ENCODE data around the gene NOP9. TPM values are rescaled to one million over a fixed set of nuclear protein-coding genes. Genes with fewer than 3 reads are reported as not detected.

NOP9 gene
- total RNA-seq, 1 donor from 2014 or later, result 23.5 TPM

DNA sequence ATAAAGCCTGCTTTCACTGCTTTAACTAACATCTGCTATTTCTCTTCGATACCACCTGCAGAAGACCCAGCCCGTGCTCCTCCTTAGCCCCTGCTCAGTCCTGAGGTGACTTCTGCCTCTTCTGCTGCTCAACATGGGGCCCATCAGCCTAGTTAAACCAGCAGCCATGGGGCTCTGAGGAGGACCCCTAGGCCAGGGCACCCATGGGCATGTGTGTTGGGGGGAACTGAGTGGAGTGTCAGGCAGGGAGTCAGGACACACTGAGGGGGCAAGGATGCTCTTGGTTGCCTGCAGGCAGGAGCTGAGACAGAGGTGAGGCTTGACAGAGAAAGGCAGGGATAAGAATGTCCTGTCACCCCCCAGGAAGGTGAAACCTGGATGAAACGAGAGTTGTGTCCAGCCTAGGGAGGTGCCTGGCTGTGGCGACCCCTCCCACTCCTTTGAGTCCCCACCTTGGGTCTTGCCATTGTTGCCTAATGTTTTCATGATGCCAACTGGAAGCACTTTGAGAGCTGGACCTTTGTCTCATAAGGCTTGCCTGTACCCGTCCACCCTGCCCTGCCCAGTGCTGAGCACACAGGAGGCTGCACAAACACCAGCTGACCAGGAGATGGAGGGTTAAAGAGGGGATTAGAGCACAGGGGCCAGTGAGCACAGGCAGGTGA, 15.7 kb upstream of the NOP9 start:
- H3K9me3 Mint-ChIP-seq (ENCODE audit: unreplicated experiment), result no peaks in the 10 kb centered on the region
- peaks cover 10% of the 10 kb centered on the region for H3K36me3 Mint-ChIP-seq (ENCODE audit: low read depth, unreplicated experiment)
- H3K27ac Mint-ChIP-seq (ENCODE audit: unreplicated experiment), result no peak overlapping the region
- Histone ChIP-seq H3K4me2 (ENCODE audit: low read length) (no peak overlapping the region), H3K36me3 (ENCODE audit: insufficient read depth, low read length) (no peaks in the 10 kb centered on the region), H3K9me3 (ENCODE audit: insufficient read depth, low read depth, low read length) (no peaks in the 10 kb centered on the region), H3K9ac (ENCODE audit: low read length) (no peak overlapping the region), H3K27me3 (ENCODE audit: insufficient read depth, low read length) (no peaks in the 10 kb centered on the region), H3K4me3 (ENCODE audit: insufficient read depth, low read depth, low read length) (no peak overlapping the region), H3K79me2 (ENCODE audit: insufficient read depth, low read length) (no peaks in the 10 kb centered on the region), H4K20me1 (ENCODE audit: insufficient read depth, low read length) (peaks cover 12% of the 10 kb centered on the region), H3K27ac (ENCODE audit: low read depth, low read length) (no peak overlapping the region), H2AFZ (ENCODE audit: low read depth, low read length) (no peak overlapping the region), H3K4me1 (ENCODE audit: insufficient read depth, low read length) (no peaks in the 10 kb centered on the region)
- no peak for DNase-seq (ENCODE audit: low read depth)
- TF ChIP-seq EZH2 (IDR thresholded peaks at IDR 0.05; ENCODE audit: insufficient read depth, low read length) (no peak), CTCF (IDR thresholded peaks at IDR 0.05; ENCODE audit: insufficient read depth, low read depth, low read length) (no peak)
- peaks cover 12% of the 10 kb centered on the region for H3K4me1 Mint-ChIP-seq (ENCODE audit: low read depth, unreplicated experiment)
- H3K27me3 Mint-ChIP-seq (ENCODE audit: low read depth, unreplicated experiment), result no peaks in the 10 kb centered on the region
- no peak for FAIRE-seq
- H3K4me3 Mint-ChIP-seq (ENCODE audit: unreplicated experiment), result no peak overlapping the region

DNA sequence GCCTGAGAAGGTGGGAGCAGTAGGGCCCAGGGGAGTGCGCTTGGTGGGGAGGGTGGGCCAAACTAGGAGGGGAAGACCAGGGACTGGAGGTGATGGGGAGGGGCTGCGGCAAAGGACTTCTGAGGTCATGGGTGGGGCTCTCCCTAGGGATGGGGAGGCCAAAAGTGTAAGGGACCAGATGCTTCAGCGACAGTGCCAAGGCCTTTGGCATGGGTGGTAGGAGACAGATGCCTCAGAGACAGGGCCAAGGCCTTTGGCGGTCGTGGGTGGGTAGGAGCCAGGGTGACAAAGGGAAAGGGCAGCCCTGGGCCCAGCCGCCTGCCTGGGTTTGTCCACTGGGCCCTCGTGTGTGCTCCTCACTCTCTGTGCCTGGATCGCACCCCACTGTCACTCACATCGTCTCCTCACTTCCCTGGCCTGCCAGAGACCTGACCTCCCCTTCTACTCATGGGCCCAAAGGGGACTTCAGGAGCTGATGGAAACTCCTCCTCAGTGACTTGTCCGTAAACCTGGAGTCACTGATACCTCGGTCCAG, 15.1 kb upstream of the NOP9 start:
- peaks cover 10% of the 10 kb centered on the region for H3K4me1 Mint-ChIP-seq (ENCODE audit: low read depth, unreplicated experiment)
- no peak for DNase-seq (ENCODE audit: low read depth)

More for the DNA sequence above, 15.1 kb upstream of the NOP9 start:
- peaks cover 7% of the 10 kb centered on the region for H3K36me3 Mint-ChIP-seq (ENCODE audit: low read depth, unreplicated experiment)
- H3K4me3 Mint-ChIP-seq (ENCODE audit: unreplicated experiment), result no peak overlapping the region
- H3K9me3 ChIP-seq (ENCODE audit: insufficient read depth, low read depth, low read length), result no peaks in the 10 kb centered on the region
- no peak overlapping the region for H3K4me2 ChIP-seq (ENCODE audit: low read length)
- no peak overlapping the region for H3K27ac Mint-ChIP-seq (ENCODE audit: unreplicated experiment)
- no peaks in the 10 kb centered on the region for H3K79me2 ChIP-seq (ENCODE audit: insufficient read depth, low read length)
- no peak overlapping the region for H3K9ac ChIP-seq (ENCODE audit: low read length)
- no peak overlapping the region for H2AFZ ChIP-seq (ENCODE audit: low read depth, low read length)
- no peak for FAIRE-seq
- TF ChIP-seq EZH2 (IDR thresholded peaks at IDR 0.05; ENCODE audit: insufficient read depth, low read length) (no peak), CTCF (IDR thresholded peaks at IDR 0.05; ENCODE audit: insufficient read depth, low read depth, low read length) (no peak)
- H3K27me3 ChIP-seq (ENCODE audit: insufficient read depth, low read length), result no peaks in the 10 kb centered on the region
- H3K4me1 ChIP-seq (ENCODE audit: insufficient read depth, low read length), result no peaks in the 10 kb centered on the region
- H3K36me3 ChIP-seq (ENCODE audit: insufficient read depth, low read length), result peaks cover 2% of the 10 kb centered on the region
- H3K27ac ChIP-seq (ENCODE audit: low read depth, low read length), result no peak overlapping the region
- no peaks in the 10 kb centered on the region for H3K9me3 Mint-ChIP-seq (ENCODE audit: unreplicated experiment)
- no peaks in the 10 kb centered on the region for H3K27me3 Mint-ChIP-seq (ENCODE audit: low read depth, unreplicated experiment)
- peaks cover 12% of the 10 kb centered on the region for H4K20me1 ChIP-seq (ENCODE audit: insufficient read depth, low read length)
- no peak overlapping the region for H3K4me3 ChIP-seq (ENCODE audit: insufficient read depth, low read depth, low read length)

Data from astrocyte (in vitro differentiated cells and primary cell).